Adipose tissue (tissue), 3 donors: ENCODE data around the gene MRPL58. TPM values are rescaled to one million over a fixed set of nuclear protein-coding genes. Genes with fewer than 3 reads are reported as not detected.
"Not testable (repeated sequence)": the region's sequence is repeated elsewhere in the genome, so short reads cannot be mapped to it uniquely, and the experiment has no call there.

Experiments used
- H3K27ac ChIP-seq: one replicate; pipeline ENCODE4 v1.5.1; 2013; ENCODE audit warnings: low read depth, low read length
- WGBS, 3 donors: extraction: QIAGEN DNeasy Blood & Tissue Kit; methylation state at CpG; one replicate each; pipeline ENCODE4 v1.1.7; 2013; 5-methylcytosine and 5-hydroxymethylcytosine counted together
- polyA plus RNA-seq, 3 donors: library from polyadenylated mRNA; stranded (reverse); fragments of 200-250 nt; gene quantifications; one replicate each; pipeline ENCODE4 v1.2.3, GENCODE V29; 2013
- donor health status: healthy with polysubstance abuse.
- donor health status: Bipolar disorder and iron deficiency.
- donor health status: healthy.

MRPL58 gene
- polyA plus RNA-seq, 3 donors, result 27.7 to 43.5 (median 39.3) TPM

DNA sequence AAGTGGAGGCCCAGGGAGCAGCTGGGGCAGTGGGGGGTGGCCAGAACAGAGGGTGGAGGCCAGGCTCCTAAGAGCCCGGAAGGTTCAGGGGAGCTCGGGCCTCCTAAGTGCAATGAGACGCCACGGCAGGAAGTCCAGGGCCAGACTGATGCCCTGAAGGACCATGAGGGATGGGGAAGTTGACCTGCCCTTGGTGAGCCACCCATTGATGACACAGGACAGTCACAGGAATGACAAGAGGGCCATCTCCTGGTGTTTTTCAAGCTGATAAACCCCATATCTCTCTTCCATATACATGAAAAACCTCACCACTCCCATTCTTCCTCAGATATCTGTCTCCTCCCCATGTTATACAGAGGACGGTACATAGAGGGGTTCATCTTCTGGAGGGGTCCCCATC lies 5.8 kb upstream of the MRPL58 start:
- H3K27ac ChIP-seq, result no peak overlapping the region
- 74 to 81% (median 79%) methylated on average over 5 of the region's 5 CpGs for WGBS, 3 donors

DNA sequence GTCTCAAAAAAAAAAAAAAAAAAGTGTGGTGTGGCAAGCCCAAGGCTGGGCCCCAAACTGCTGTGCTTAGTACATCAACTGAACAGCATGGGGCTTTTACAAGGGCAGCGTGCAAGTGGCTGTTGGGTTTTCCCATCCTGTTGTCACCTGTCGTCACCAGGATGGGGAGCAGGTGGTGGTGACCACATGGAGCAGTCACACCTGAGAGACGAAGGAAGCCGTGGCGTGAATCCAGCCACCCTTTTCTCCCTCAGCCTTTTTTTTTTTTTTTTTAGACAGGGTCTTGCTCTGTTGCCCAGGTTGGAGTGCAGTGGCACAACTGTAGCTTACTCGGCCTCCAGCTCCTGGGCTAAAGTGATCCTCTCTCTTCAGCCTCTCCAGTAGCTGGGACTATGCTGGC lies 4.1 kb upstream of the MRPL58 start:
- WGBS, 3 donors, result 82 to 92% (median 91%) methylated on average over 6 of the region's 6 CpGs
- H3K27ac ChIP-seq, result no peak overlapping the region

DNA sequence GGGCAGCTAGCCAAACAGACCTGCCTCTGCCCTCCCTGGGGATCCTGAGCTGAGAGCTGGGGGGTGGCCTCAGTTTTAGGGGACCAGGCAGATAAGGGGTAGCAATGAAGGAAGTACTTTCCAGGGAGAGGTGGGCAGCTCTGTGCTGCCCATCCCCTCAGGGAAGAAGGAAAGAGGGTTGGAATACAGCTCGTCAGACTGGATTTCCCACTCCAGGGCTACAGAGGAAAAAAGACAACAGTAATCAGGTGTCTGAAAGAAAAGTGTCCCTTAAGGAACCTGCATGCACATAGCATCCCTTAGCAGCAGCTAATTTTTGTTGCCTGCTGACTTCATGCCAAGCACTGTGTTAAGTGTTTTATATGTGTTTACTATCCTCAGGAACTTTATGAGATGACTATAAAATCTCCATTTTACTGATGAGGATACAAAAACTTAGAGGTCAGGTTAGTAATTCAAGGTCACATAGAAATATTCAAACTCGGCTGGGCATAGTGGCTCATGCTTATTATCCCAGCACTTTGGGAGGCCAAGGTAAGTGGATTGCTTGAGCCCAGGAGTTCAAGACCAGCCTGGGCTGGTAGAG lies 3.2 kb upstream of the MRPL58 start:
- no peak overlapping the region for H3K27ac ChIP-seq
- WGBS, 3 donors, result 68 to 86% (median 79%) methylated on average over 2 of the region's 2 CpGs

DNA sequence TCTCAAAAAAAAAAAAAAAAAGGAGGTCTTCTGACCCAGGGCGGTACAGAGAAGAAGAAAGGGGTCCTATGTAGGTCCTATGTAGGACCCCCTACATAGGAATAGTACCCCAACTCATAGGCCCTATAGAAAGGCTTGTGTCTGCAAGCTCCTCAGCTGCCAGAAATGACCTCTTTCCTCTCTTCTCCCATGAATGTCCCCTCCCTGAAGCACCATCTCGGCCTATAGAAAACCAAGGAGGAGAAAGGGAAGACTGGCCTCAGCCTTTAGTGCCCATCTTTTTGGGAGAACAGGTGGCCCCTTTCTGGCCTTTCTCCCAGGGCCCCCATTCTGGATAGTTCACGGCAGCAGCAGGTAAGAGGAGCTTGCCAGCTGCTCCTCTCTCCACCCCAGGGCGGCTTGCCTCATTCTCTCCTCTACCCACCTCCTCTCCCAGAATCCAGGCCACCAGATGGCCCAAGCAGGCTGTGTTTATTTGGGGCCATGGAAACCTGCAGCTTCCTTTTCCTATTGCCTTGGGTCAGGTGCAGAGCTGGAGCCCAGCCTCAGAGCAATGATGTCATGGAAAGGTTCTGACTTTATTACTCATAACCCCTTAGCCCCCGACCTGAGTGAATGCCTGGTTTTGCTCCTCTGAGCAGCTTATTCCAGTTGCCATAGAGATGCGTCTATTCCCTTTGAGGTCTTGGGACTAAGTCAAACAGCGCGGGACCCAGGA lies 1.6 kb upstream of the MRPL58 start:
- H3K27ac ChIP-seq, result no peak overlapping the region
- WGBS, 3 donors, result 56 to 67% (median 63%) methylated on average over 8 of the region's 8 CpGs

- 33 to 48% (median 36%) methylated on average over 13 of the region's 13 CpGs for WGBS, 3 donors
- no peak overlapping the region for H3K27ac ChIP-seq
Observed at GRCh38 chr17:75011401-75012095, 922 bp upstream of the MRPL58 start.

GRCh38 chr17:75012096-75012345 lies 449 bp upstream of the MRPL58 start:
- no peak overlapping the region for H3K27ac ChIP-seq
- 2 to 42% (median 27%) methylated on average over 5 of the region's 5 CpGs for WGBS, 3 donors

GRCh38 chr17:75013092-75013559 lies 656 bp downstream of the MRPL58 start:
- WGBS, 3 donors, result 0% methylated on average over 10 of the region's 10 CpGs

DNA sequence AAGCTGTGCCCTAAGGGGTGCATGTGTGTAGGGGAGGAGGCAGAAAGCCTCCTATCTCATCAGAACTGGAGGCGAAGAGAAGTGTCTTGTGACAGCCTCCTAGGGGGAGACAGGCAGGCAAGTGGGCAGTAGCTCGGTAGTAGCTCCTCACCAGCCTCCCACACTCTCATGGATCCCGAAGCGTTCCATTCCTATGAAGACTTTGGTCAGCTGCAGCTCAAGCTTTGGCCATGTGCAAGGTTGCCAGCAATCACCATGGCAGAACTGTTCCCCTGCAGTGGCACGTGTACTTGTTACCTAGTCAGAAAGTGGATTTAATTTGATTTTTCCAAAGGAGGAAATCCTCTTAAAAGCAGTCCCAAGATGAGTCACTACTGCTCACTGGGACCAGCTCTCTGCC lies 6.7 kb downstream of the MRPL58 start:
- WGBS, 3 donors, result 86 to 92% (median 88%) methylated on average over 5 of the region's 5 CpGs

More at GRCh38 chr17:75013092-75013559, 656 bp downstream of the MRPL58 start:
- H3K27ac ChIP-seq, result no peak overlapping the region

GRCh38 chr17:75019710-75020109 lies 7.2 kb downstream of the MRPL58 start:
- WGBS, 3 donors, result 89 to 93% (median 93%) methylated on average over 3 of the region's 3 CpGs
- H3K27ac ChIP-seq, result no peak overlapping the region

More for the DNA sequence above, 6.7 kb downstream of the MRPL58 start:
- no peak overlapping the region for H3K27ac ChIP-seq

GRCh38 chr17:75020331-75021110 lies 8.1 kb downstream of the MRPL58 start:
- H3K27ac ChIP-seq, result no peak overlapping the region
- WGBS, 3 donors, result 85 to 93% (median 88%) methylated on average over 19 of the region's 19 CpGs

DNA sequence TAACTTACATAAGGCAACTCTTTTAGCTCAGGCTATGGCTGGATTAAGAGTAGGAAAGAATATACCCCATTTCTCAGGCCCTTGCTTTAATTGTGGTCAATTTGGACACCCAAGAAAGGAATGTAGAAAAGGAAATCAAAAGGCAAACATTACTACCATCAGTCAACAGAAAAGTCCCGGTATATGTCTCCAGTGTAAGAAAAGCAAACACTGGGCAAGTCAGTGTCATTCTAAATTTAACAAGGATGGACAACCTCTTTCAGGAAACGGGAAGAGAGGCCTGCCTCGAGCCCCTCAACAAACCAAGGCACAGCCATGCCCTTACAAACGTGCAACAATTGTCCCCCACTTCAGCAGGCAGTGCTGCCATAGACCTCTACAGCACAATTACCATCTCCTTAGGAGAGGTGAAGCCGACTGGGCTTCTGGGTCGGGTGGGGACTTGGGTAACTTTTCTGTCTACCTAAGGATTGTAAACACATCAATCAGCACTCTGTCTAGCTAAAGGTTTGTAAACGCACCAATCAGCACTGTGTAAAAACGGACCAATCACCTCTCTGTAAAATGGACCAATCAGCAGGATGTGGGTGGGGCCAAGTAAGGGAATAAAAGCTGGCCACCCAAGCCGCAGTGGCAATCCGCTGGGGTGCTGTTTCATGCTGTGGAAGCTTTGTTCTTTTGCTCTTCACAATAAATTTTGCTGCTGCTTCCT lies 12.4 kb downstream of the MRPL58 start:
- no peak overlapping the region for H3K27ac ChIP-seq
- 80 to 87% (median 85%) methylated on average over 10 of the region's 10 CpGs for WGBS, 3 donors

GRCh38 chr17:75025398-75025734 lies 12.9 kb downstream of the MRPL58 start:
- WGBS, 3 donors, result 59 to 85% (median 71%) methylated on average over 9 of the region's 9 CpGs
- H3K27ac ChIP-seq, result not testable (repeated sequence)

DNA sequence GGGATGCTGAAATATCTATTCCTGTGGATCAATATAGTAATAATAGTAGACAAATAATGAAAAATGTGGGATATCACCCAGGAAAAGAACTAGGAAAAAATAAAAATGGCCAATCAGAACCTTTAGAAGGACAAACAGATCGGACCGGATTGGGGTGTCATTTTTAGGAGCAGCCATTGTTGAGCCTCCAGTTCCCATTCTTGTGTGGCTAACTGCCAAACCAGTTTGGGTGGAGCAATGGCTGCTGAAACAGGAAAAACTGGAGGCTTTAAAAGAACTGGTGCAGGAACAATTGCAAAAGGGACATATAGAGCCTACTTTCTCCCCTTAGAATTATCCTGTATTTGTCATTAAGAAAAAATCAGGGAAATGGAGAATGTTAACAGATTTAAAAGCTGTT lies 14.2 kb downstream of the MRPL58 start:
- not testable (repeated sequence) for H3K27ac ChIP-seq
- 43 to 86% (median 50%) methylated on average over 2 of the region's 2 CpGs for WGBS, 3 donors

GRCh38 chr17:75030161-75030560 lies 17.7 kb downstream of the MRPL58 start:
- H3K27ac ChIP-seq, result no peak overlapping the region
- 75 to 95% (median 92%) methylated on average over 8 of the region's 8 CpGs for WGBS, 3 donors

- WGBS, 3 donors, result 11 to 26% (median 11%) methylated on average over 10 of the region's 10 CpGs
- H3K27ac ChIP-seq, result no peak overlapping the region
Observed at GRCh38 chr17:75031972-75032719, 19.7 kb downstream of the MRPL58 start.

GRCh38 chr17:75032720-75033280 lies 20.3 kb downstream of the MRPL58 start:
- H3K27ac ChIP-seq, result no peak overlapping the region
- 3 to 17% (median 5%) methylated on average over 13 of the region's 13 CpGs for WGBS, 3 donors

DNA sequence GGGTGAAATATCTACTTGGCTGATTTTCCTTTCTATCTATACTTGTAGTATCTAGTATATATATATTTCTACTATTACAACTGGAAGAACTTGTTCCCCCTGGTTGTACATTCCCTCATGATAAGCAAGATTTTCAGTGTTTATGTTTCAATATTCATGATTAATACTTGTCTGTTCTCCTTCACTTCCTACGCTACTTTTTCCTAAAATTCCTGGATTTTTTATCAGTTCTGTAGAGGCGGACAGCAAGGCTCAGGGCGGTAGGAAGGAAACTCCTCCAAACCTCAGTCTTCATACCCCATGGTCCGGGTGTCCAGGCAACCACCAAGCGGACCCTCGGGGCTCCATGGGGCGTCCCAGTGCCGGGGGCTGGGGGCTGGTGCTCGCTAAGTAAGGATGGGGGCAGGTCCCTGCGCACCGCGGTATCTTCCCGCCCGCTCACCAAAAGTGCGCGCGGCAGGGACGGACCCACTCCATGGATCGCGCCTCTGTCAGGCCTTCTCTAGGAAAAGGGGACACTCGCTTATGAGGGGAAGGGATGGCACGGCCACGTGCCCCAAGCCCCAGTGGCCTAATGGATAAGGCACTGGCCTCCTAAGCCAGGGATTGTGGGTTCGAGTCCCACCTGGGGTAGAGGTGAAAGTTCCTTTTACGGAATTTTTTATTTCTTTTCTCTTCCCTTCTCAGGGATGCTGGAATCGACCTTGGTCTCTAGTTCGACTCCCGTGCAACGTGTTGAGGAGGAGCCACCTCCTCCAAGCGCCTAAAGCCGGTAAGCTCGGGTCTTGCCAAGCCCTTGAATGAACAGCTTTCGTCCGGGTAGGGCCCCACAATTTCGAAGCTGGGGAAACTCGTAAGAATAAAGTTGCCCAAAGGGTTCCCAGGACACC lies 21.1 kb downstream of the MRPL58 start:
- WGBS, 3 donors, result 1% methylated on average over 36 of the region's 36 CpGs
- peak overlapping the region; percentile 65 for H3K27ac ChIP-seq
